IPS DF 19.7 (cell line): ENCODE measurements around the gene GPR37L1.
"Not testable (repeated sequence)": the region's sequence is repeated elsewhere in the genome, so short reads cannot be mapped to it uniquely, and the experiment has no call there.

ENCODE experiments used
- DNase-seq: peaks from one replicate; pipeline ENCODE4 v3.0.0-alpha.2; 2013; ENCODE audit warnings: low read depth, low spot score

Gene GPR37L1

DNA sequence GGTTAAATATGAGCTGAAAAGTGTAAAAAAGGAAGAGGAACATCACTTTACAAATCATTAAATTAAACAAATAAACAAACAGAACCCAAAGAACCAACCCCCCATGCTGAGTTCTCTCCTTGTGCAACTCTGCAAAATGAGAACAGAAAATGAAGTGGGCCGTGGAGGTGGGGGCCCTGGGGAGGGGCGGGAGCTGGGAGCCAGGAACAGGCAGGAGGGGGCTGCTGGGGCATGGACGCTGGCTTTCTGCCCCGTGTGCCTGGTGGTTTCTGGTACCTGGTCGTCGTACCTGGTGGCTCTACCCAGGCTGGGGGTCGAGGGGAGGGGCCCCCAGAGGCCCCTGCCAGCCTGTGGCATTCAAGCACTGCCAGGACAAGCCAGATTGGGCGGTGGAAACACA lies 10.8 kb downstream of the GPR37L1 start:
- DNase-seq, result no peak

DNA sequence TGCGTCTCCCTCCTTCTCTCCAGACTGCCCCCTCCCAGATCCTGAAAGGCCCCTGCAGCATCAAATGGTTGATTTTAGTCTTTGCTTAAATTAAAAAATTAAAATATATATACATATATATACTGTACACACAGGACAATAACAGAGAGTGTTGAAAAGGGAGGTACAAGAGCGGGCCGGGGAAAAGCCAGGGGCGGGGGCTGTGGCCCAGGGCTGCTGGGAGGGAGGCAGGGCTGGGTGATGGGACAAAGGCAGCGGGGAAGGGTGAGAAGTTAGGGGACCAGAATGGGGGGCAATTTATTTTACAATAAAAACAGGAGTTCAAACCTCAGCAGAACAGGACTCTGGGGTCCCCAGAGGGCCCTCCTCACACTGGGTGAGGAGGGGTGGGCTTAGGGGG lies 11.3 kb downstream of the GPR37L1 start:
- DNase-seq, result no peak

DNA sequence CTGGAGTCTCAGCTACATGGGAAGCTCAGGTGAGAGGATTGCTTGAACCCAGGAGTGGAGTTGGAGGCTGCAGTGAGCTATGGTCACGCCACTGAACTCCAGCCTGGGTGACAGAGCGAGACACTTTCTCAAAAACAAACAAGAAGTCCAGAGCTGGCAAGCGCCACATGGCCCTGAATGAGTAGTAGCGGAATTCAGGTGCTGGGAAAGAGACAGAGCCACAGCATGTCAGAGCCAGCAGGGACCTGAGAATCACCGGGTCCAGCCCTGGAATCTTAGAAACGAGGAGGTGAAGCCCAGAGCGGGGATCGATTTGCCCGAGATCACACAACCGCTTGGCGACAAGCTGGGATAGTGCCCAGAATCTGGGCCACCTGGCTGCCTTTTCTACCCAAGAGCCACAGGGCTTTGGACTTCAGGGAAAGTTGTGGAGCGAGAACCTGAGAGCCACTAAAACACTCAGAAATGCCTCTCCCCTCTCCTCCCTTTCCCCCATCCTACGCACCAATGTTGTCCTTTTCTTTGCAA lies 12.0 kb downstream of the GPR37L1 start:
- DNase-seq, result no peak

DNA sequence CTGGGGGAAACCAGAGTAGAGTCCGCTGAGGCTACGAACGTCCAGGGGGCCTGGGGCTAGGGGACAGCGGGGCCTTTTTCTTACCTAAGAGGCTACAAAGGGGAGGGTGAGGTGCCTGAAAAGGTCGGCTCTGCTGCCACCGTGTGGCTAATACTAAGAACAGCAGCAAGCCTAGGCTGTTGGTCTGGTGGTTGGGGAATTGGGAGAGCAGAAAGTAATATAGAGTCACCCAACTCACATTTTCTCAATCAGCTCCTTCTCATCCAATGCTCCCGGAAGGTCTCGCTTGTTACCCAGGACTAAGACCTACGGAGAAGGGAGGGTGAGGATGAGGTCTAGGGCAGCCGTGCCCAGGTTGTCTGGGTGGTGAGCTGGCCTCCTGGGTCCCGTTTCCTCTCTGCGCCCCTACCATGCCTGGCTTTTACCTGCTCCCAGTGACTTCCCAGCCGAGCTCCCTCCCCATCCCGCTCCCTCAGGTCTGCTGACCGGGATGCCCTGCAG lies 12.6 kb downstream of the GPR37L1 start:
- DNase-seq, result no peak

DNA sequence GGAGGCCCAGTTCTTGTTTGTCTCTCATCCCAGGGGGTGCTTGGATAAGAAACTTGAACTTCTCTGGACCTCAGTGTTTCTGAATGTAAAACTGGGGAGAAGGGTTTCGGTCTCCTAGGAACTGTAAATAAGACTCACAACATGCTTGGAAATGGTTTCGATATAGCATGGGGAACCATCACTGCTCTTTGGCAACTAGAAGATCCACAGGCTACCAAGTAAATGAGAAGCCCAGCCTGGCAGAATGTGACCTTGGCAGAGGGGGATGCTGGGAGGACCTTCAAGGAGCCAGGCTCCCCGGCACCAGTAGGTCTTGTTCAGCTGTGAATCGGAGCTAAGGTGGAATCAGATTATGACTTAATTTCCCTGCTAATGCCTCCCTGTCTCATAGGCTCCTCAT lies 18.1 kb downstream of the GPR37L1 start:
- DNase-seq, result no peak

DNA sequence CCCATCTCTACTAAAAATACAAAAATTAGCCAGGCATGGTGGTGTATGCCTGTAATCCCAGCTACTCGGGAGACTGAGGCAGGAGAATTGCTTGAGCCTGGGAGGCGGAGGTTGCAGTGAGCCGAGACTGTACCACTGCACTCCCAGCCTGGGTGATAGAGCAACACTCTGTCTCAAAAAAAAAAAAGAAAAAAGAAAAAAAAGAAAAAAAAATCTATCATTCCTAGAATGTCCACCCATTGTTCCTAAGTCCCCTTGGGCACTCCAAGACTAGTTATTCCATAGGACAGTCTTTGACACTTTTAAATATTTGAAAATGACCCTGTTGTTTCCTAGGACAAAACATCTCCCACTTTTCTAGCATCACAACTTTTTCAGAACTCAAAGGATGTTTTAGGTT lies 18.8 kb downstream of the GPR37L1 start:
- not testable (repeated sequence) for DNase-seq

DNA sequence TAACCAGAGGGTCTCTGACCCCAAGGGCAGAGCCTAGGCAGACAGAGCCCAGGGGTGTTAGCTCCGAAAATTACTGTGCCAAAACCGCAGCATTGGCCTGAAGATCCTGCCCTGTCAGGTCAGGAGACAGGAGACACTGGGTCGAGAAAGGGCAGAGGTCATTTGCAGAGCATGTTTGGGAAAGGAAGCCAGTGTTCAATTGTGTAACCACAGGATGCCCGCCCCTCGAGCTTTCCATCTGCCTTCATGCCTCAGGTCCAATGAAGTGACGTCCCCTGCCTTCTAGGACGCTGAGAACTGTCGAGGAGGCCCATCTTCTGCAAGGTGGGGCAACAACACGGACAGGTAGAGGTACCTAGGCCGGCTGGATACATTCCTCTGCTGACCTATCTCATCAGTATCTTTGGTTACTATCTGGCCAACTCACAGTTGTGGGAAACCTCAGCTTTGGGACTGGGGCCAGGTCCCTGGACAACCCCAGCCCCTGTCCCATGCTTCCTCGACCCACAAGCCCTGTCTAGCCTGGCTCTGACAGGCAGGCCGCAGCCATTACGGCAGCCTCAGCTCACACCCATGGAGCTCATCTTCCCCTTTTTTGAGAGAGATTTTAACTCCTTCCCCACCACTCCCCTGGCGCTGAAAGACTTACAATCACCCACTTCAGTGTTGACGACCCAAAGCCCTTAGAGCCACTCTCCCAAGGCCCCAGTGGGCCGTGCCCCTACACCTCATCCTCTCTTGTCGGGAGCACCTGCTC lies 20.5 kb downstream of the GPR37L1 start:
- no peak for DNase-seq

DNA sequence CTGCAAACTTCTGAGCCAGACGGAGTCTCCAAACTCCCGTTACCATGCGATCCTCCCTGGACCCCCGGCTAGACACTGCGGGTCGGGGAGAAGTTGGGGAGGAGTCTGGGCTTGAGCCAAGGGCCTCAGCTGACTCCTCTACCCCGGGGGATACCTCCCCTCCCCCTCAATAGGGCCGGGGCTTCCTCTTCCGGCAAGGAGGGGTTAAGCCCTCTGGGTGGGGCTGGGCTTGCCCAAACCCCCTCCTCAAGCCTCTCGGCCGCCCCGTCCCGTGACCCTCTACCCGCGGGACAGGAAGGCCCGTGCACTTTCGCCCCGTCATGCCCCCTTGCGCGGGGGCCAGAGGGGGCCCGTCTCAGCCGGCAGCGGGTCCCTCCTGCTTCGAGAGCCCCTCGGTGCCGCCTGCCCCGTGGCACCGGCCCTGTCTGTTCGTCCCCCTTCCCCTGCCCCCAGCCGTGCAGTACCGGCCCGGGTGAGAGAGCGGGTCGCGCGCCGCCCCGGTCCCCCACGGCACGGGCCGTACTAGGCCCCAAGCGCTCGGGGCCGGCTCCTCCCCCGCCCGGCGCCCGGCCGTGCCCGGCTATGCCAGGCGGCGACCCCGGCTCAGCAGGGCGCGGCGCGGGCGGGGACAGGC lies 21.2 kb downstream of the GPR37L1 start:
- DNase-seq, result no peak

DNA sequence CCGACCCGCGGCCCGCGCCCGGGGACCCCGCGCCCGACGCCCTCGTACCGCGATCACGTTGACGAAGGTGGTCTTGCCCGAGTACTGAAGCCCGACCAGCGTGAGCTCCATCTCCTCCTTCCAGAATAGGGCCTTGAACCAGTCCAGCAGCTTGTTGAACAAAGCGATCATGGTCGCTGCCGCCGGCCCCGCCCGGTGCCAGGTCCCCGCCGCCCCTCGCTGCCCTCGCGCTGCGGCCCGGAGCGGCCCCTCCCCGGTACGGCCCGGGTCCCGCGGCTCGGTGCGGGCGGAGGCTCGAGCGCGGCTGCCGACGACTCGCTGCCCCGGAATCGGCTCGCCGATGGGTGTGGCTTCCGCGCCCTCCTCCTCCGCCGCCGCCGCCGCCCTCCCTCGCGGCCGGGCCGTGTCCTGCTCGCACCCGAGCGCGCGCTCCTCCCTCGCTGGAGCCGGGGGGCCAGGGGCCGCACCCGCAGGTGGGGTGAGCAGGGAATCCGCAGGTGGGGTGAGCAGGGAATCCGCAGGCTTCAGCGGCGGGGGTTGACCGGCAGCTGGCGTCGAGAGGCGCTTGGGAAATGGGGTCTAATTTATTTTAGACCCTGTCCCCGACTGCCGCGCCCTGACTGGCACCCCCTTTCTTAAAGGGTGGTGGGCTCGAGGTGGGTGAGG lies 21.8 kb downstream of the GPR37L1 start, which contains the start of gene ARL8A:
Gene ARL8A (minus strand): TSS at position 336 of the 666 bp plus-strand sequence. CDS start 165 bp downstream, at position 171.
- no peak for DNase-seq

DNA sequence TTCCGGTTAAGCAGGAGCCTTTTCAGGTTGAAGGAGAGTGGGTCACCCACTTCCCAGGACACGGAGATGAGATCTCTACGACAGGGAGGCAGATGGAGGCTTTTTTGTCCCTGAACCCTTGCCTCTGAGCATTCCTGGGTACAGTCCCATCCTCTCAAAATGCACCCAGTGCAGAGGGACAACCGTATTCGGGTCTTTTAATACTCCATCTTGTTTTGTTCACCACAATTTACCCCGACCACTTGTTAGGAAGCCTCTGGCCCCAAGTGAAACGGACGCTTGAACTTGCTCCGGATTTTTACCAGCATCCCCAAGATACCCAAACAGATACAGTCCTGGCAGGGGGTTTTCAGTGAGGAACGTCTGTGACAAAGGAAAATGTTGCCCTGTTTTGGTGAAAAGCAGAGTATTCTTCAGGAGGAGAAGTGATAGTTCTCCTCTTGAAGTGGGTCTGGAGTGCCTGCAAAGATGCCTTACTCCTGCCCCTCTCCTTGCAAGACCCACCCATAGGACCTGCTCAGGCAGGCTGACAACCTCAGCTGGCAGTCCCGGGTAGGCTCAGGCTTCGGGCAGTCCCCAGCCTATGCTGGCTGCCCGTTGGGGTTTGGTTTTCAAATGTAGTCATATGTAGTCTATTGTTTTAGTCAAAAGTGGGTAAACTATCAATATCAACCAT lies 22.5 kb downstream of the GPR37L1 start:
- no peak for DNase-seq

DNA sequence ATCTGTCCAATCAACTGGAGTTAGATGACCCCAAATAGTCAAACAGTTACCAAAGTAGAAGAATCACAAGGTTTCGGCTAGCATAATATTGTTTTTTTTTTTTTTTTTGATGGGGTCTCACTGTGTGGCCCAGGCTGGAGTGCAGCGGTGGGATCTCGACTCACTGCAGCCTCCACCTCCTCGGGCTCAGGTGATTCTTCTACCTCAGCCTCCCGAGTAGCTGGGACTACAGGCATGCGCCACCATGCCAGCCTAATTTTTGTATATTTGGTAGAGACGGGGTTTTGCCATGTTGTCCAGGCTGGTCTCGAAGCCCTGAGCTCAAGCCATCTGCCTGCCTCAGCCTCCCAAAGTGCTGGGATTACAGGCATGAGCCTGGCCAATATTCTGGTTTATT lies 23.0 kb downstream of the GPR37L1 start:
- DNase-seq, result not testable (repeated sequence)

DNA sequence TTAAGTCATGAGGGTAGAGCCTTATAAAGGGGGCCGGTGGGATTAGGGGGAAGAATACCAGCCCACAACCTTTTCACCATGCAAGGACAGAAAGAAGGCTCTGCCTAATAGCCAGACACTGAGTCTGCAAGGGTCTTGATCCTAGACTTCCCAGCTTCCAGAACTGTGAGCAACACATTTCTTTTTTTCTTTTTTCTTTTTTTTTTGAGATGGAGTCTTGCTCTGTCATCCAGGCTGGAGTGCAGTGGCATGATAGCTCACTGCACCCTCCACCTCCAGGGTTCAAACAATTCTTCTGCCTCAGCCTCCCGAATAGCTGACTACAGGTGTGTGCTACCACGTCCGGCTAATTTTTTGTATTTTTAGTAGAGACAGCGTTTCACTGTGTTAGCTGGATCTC lies 23.6 kb downstream of the GPR37L1 start:
- no peak for DNase-seq

DNA sequence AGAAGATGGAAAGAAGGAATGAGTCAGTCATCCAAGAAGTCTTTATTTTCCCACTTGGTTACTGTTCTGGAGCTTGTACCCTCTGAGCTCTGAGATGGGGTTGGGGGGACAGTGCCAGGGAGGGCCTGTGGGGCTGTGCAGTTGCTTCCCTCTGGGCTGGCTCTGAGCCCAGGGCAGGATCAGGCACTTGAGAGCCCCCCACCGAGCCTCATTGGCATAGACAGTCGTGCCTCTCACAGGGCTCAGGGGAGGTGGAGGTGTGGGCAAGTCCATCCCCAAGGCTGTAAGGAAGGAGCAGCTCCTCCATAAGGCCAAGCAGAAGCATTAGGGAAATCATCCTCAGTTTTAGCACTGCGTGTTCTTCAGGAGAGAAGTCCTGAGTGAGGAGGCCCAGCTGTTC lies 24.3 kb downstream of the GPR37L1 start:
- no peak for DNase-seq

DNA sequence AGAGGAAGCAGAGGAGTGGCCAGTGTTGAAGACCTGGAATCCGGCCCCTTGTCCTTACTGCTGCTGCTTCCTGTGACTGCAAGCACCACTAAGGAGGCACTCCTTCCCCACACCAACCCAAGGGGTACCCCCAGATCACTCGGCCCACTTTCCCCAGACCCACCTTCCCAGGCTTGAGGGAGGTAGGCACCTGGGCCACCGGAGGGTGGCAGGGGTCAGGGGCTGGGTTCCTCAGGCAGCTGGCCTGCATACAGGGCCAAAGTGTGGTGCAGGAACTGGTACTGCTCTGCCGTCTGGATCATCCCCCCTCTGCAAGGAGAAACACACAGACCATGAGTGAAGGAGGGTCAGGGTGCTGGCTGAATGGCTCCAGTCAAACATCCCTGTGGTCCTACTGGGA lies 25.7 kb downstream of the GPR37L1 start:
- DNase-seq, result no peak

DNA sequence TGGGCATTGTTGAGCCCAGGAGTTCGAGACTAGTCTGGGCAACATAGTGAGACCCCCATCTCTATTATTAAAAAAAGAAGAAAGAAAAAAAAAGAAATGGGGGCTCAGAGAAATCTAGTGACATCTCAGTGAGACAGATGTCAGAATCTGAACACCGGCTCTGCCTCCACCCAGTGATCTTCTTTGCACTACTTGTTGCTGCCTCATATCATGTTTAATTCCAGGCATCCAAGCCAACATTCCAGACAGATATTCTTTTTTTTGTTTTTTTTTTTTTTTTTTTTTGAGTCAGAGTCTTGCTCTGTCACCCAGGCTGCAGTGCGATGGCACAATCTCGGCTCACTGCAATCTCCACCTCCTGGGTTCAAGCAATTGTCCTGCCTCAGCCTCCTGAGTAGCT lies 26.8 kb downstream of the GPR37L1 start:
- DNase-seq, result no peak

DNA sequence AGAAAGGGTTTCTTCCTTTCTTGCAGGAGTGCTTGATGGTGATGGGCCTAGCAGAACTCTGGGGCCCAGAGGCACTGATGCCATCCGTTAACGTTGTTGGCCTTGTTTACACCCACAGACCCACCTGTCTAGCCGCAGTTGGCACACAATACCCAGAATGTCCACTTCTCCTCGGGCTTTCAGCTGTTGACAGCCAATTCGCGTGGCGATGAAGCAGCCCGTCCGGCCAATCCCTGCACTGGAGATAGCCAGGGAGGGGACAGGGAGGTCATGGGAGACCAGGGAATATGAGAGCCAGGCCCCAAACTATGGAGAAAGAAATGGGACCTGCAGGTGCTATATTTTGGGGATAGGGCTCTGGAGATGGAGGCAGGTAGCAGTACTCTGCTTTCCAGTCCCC lies 27.5 kb downstream of the GPR37L1 start:
- no peak for DNase-seq

DNA sequence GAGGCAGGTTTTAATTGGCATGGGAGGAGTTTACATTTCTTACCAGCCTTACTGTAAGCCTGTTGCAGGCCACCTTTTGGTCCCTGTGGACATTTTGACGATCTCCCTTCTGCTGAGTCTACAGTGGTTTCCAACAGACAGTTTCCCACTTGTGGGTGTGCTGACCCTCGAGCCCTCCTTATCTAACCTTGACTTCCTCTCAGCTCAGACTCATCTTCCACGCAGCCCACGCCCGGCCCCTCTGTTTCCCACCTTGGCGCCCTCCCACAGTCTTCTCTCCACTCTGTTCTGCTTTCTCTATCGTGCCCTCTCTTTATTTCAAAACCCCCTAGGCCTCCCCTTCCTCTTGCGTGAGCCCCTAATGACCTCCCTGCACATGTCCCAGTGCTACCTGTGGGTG lies 27.9 kb downstream of the GPR37L1 start:
- DNase-seq, result no peak

DNA sequence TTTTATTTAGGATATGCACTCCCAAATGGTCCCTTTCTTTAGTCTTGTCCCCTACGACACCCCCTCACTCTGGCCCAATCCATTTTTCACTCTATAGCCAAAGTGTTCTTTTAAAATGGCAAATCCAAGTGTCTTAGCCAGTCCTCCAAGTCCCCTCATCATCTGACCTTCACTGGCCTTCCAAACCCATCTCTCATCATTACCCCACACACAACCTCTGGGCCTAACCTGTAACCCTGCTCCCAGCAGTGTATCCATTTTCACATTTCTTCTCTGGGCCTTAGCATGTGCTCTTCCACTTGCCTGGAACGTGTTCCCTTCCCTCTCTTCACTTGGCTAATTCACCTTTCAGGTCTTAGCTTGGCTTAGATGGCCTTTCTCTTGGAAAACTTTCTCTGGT lies 28.3 kb downstream of the GPR37L1 start:
- no peak for DNase-seq

DNA sequence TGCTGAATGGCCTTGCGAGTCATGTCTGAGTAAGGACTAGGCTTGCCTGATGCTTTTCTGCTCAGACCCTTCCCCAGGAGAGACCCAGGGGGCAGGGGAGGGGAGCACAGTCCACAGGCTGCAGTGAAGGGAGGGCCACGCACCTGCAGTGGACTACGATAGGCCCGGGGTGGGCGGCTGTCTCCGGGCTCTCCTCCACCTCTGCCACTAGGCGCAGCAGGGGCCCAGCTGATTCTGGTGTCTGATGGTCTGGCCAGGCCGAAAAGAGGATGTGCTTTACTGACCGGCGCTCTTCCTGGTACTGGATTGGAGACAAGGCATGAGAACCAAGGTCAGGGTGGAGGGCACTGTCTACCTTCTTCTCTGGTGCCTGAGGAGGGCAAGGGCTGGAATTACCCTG lies 29.7 kb downstream of the GPR37L1 start:
- DNase-seq, result no peak

DNA sequence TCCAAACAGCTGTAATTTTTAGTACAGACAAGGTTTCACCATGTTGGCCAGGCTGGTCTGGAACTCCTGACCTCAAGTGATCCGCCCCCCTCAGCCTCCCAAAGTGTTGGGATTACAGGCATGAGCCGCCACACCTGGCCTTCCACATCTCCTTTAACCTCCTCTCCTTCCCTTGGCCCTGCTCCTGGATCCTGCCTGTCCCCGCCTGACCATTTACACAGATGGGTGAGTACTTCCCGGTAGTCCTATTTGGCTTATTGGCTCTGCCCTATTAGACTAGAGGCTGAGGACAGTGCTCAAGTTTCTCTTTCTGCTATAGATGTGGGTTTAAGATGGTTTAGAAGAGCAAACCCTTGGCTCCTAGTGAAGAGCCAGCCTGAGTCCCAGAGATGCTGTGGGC lies 30.6 kb downstream of the GPR37L1 start:
- no peak for DNase-seq

DNA sequence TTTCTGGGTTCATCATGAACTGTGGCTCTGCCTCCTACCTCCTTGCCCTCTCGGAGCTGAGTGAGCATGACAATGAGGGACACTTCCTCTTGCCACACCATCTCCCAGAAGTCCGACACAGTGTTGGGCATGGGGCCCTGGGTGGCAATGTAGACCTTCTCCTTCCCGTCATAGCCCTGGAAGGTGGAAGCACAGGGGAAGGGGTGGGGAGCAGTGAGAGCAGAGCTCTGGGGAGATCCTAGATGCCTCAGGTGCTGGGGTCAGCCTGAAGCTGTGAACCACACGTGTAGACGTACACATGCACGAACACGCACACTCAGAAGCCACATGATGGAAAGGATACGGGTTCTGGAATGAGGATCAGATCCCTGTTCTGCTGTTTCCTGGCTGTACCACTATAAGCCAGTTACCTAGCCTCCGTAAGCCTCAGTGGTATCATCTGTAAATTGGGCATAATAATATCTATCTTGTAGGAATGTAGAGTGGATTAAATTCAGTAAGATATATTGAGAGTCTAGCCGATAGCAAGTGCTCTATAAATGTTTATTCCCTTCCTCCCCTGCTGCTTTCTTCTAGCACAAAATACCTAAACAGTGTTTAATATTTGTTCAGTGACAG lies 31.5 kb downstream of the GPR37L1 start:
- DNase-seq, result no peak
